HG03139 (cell line): Measurements from ENCODE around the gene PIK3C3.
A peak's percentile ranks its signal among the peaks of the same experiment; 100 is the strongest.

Experiments used
- ATAC-seq: cut with Tn5 transposase; IDR thresholded peaks from one replicate; pipeline ENCODE4 v1.9.1; 2021; ENCODE audit not compliant: unreplicated experiment

Gene PIK3C3

GRCh38 chr18:41954827-41955613 lies at the start of gene PIK3C3:
Gene PIK3C3, plus strand, starts transcription at chr18:41955234. Its CDS starts 58 bp downstream, at chr18:41955292.
- peak; percentile 98 for ATAC-seq

- no peak for ATAC-seq
These were observed 49.1 kb upstream of the PIK3C3 start for GRCh38 chr18:41905786-41906527.

- ATAC-seq: peak; percentile 92
These were observed 48.4 kb upstream of the PIK3C3 start for GRCh38 chr18:41906528-41907146.

GRCh38 chr18:41917181-41917580 lies 37.9 kb upstream of the PIK3C3 start:
- ATAC-seq: no peak

- no peak for ATAC-seq
These were observed 33.3 kb upstream of the PIK3C3 start for GRCh38 chr18:41921770-41922169.

- ATAC-seq: no peak
These were observed 32.9 kb upstream of the PIK3C3 start for GRCh38 chr18:41922176-41922575.

- ATAC-seq: no peak
These were observed 32.2 kb upstream of the PIK3C3 start for GRCh38 chr18:41922841-41923240.

- ATAC-seq: no peak
These were observed 31.6 kb upstream of the PIK3C3 start for GRCh38 chr18:41923446-41923845.

GRCh38 chr18:41928581-41928980 lies 26.5 kb upstream of the PIK3C3 start:
- ATAC-seq: no peak

- ATAC-seq: no peak
These were observed 22.1 kb upstream of the PIK3C3 start for GRCh38 chr18:41932899-41933298.

- ATAC-seq: no peak
These were observed 21.3 kb upstream of the PIK3C3 start for GRCh38 chr18:41933778-41934177.

GRCh38 chr18:41936471-41937134 lies 18.4 kb upstream of the PIK3C3 start:
- ATAC-seq: no peak

GRCh38 chr18:41938445-41938844 lies 16.6 kb upstream of the PIK3C3 start:
- no peak for ATAC-seq

- ATAC-seq: no peak
These were observed 15.7 kb upstream of the PIK3C3 start for GRCh38 chr18:41939326-41939725.

- ATAC-seq: no peak
These were observed 14.4 kb upstream of the PIK3C3 start for GRCh38 chr18:41940506-41941215.

- no peak for ATAC-seq
These were observed 12.8 kb upstream of the PIK3C3 start for GRCh38 chr18:41942254-41942653.

GRCh38 chr18:41948544-41949110 lies 6.4 kb upstream of the PIK3C3 start:
- ATAC-seq: no peak

- no peak for ATAC-seq
These were observed 5.7 kb upstream of the PIK3C3 start for GRCh38 chr18:41949206-41949920.

- ATAC-seq: no peak
These were observed 654 bp downstream of the PIK3C3 start for GRCh38 chr18:41955688-41956087.

GRCh38 chr18:41959045-41959444 lies 4.0 kb downstream of the PIK3C3 start:
- ATAC-seq: no peak
